Epithelial cell of prostate (primary cell): Measurements from ENCODE around the gene KLHL30.

ENCODE experiments used
- DNase-seq: peaks from one replicate; pipeline ENCODE4 v3.0.0-alpha.2; 2011; ENCODE audit warnings: low read depth, low spot score
- H3K27ac ChIP-seq: fragments of 450-650 bp; 2 replicates; pipeline ENCODE4 v1.5.1; 2017; ENCODE audit warnings: mild to moderate bottlenecking

KLHL30 gene

GRCh38 chr2:238130111-238130695, 8.3 kb upstream of the KLHL30 start:
- H3K27ac ChIP-seq: no peak overlapping the region
- DNase-seq: no peak

GRCh38 chr2:238130696-238131628, 7.5 kb upstream of the KLHL30 start:
- DNase-seq: no peak
- no peak overlapping the region for H3K27ac ChIP-seq

- no peak overlapping the region for H3K27ac ChIP-seq
- DNase-seq: no peak
Measured at GRCh38 chr2:238131761-238132462, 6.6 kb upstream of the KLHL30 start.

- DNase-seq: no peak
- H3K27ac ChIP-seq: no peak overlapping the region
Measured at GRCh38 chr2:238132463-238133450, 5.7 kb upstream of the KLHL30 start.

- no peak for DNase-seq
- no peak overlapping the region for H3K27ac ChIP-seq
Measured at GRCh38 chr2:238133499-238134392, 4.7 kb upstream of the KLHL30 start.

- no peak for DNase-seq
Measured at GRCh38 chr2:238134393-238134785, 4.1 kb upstream of the KLHL30 start.

GRCh38 chr2:238135601-238136150, 2.8 kb upstream of the KLHL30 start:
- no peak overlapping the region for H3K27ac ChIP-seq
- no peak for DNase-seq

More at GRCh38 chr2:238134393-238134785, 4.1 kb upstream of the KLHL30 start:
- H3K27ac ChIP-seq: no peak overlapping the region

GRCh38 chr2:238136820-238137537, 1.5 kb upstream of the KLHL30 start:
- peak; percentile 12 for DNase-seq
- no peak overlapping the region for H3K27ac ChIP-seq

- H3K27ac ChIP-seq: no peak overlapping the region
Measured at GRCh38 chr2:238137885-238138284, 583 bp upstream of the KLHL30 start.

GRCh38 chr2:238139196-238140039, 950 bp downstream of the KLHL30 start:
- H3K27ac ChIP-seq: no peak overlapping the region
- no peak for DNase-seq

More at GRCh38 chr2:238137885-238138284, 583 bp upstream of the KLHL30 start:
- DNase-seq: no peak

GRCh38 chr2:238140040-238140439, 1.6 kb downstream of the KLHL30 start:
- DNase-seq: no peak
- no peak overlapping the region for H3K27ac ChIP-seq

GRCh38 chr2:238140721-238141540, 2.5 kb downstream of the KLHL30 start:
- no peak for DNase-seq
- peak overlapping the region; percentile 48 for H3K27ac ChIP-seq

- DNase-seq: peak; percentile 64
- H3K27ac ChIP-seq: peak overlapping the region; percentile 48
Measured at GRCh38 chr2:238141541-238142318, 3.3 kb downstream of the KLHL30 start.

GRCh38 chr2:238142382-238143205, 4.1 kb downstream of the KLHL30 start:
- peak overlapping the region; percentile 48 for H3K27ac ChIP-seq
- DNase-seq: no peak
